Duodenal mucosa (tissue), 2 donors: ENCODE results near the gene IGFN1.

Source experiments
- H3K27ac ChIP-seq: one replicate; pipeline ENCODE4 v1.7.0; 2013; ENCODE audit warnings: low read depth, low read length
- H3K27me3 ChIP-seq, 2 donors: one replicate each; pipeline ENCODE4 v1.7.0; 2013; ENCODE audit warnings: low read length in 2 of 2, control low read depth in 1 of 2; ENCODE audit not compliant: insufficient read depth in 2 of 2, control insufficient read depth in 1 of 2
- H3K36me3 ChIP-seq, 2 donors: one replicate each; pipeline ENCODE4 v1.7.0; 2013; ENCODE audit warnings: low read length in 2 of 2, control low read depth in 1 of 2; ENCODE audit not compliant: insufficient read depth in 2 of 2, control insufficient read depth in 1 of 2
- H3K4me1 ChIP-seq, 2 donors: one replicate each; pipeline ENCODE4 v1.7.0; 2013; ENCODE audit warnings: low read length in 2 of 2, control low read depth in 1 of 2; ENCODE audit not compliant: insufficient read depth in 2 of 2, control insufficient read depth in 1 of 2
- H3K4me3 ChIP-seq, 2 donors: one replicate each; pipeline ENCODE4 v1.7.0; 2013; ENCODE audit warnings: low read length in 2 of 2, low read depth in 1 of 2
- H3K9ac ChIP-seq, 2 donors: one replicate each; pipeline ENCODE4 v1.7.0; 2013; ENCODE audit warnings: low read length in 2 of 2, low read depth in 1 of 2
- H3K9me3 ChIP-seq, 2 donors: one replicate each; pipeline ENCODE4 v1.7.0; 2013; ENCODE audit warnings: low read length in 2 of 2, control low read depth in 1 of 2; ENCODE audit not compliant: control insufficient read depth in 1 of 2

IGFN1 gene

GRCh38 chr1:201269900-201270410, 79.3 kb downstream of the IGFN1 start:
- Histone ChIP-seq H3K4me3 (no peak overlapping the region), H3K36me3 (no peaks in the 10 kb centered on the region), H3K9me3 (no peaks in the 10 kb centered on the region), H3K27ac (no peak overlapping the region), H3K9ac (no peak overlapping the region), H3K4me1 (no peaks in the 10 kb centered on the region), H3K27me3 (peaks cover 3 to 13% of the 10 kb centered on the region in 2 donors)

- Histone ChIP-seq H3K36me3 (no peaks in the 10 kb centered on the region), H3K4me1 (peaks cover 4 to 8% of the 10 kb centered on the region in 2 donors), H3K9ac (no peak overlapping the region), H3K4me3 (no peak overlapping the region), H3K27ac (no peak overlapping the region), H3K27me3 (peaks cover 3 to 8% of the 10 kb centered on the region in 2 donors), H3K9me3 (no peaks in the 10 kb centered on the region)
Observed at GRCh38 chr1:201270616-201271390, 80.2 kb downstream of the IGFN1 start.

DNA sequence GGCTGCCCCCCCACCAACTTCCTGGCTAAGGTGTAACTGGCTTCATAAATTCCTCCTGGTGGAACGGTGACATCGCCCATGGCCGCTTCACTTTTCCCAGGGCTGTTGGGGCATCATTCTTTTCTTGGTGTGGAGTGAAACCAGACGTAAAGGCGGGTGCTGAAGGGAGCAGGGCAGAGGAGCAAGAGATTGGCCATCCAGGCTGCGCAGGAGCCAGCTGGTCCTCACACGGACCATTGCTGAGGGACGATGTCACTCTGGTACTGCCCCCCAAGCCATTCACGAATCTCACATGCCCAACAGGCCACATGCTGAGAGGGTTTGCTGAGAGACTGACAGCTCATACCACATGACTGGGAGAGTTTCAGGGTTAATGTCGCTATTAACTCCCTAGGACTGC, 82.2 kb downstream of the IGFN1 start:
- no peak overlapping the region for H3K9ac ChIP-seq
- H3K36me3 ChIP-seq, result no peaks in the 10 kb centered on the region
- H3K27me3 ChIP-seq, result peaks cover 3% of the 10 kb centered on the region in 2 donors
- H3K27ac ChIP-seq, result no peak overlapping the region
- no peak overlapping the region for H3K4me3 ChIP-seq
- peaks cover 5 to 11% of the 10 kb centered on the region in 2 donors for H3K4me1 ChIP-seq
- H3K9me3 ChIP-seq, result no peaks in the 10 kb centered on the region

DNA sequence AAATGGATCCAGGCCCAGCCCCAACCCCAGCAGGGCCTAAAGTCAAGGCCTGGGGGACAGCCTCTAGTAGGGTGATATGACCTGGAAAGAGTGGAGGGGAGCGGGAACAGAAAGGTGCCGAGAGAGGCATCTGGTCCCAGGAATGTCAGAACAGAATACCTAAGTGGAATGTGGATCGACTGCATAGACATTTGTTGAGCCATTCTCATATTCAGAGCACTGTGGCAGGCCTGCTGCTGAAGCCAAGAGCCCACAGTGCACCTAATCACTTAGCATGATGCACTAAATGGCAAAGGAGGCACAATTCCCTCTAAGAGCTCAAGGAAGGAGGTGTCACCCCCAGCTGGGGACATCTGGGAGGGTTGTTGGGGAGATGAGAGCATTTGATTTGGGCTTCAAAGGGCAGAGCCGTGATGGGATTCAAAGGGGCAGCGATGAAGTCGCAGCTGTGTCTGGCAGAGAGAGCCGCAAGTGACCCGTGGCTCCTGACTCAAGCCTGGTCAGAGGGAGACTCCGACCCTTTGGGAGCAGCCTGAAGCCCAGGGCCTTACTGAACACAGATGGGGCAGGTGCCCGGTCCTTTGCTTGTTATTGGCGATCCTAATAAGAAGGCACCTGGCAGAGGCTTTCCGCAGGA, 84.1 kb downstream of the IGFN1 start:
- peaks cover 5 to 11% of the 10 kb centered on the region in 2 donors for H3K4me1 ChIP-seq
- no peaks in the 10 kb centered on the region for H3K36me3 ChIP-seq
- peaks cover 0 to 3% of the 10 kb centered on the region in 2 donors for H3K27me3 ChIP-seq
- H3K9ac ChIP-seq, result no peak overlapping the region
- H3K9me3 ChIP-seq, result no peaks in the 10 kb centered on the region
- no peak overlapping the region for H3K27ac ChIP-seq
- no peak overlapping the region for H3K4me3 ChIP-seq

- peaks cover 5 to 11% of the 10 kb centered on the region in 2 donors for H3K4me1 ChIP-seq
- no peak overlapping the region for H3K9ac ChIP-seq
- no peaks in the 10 kb centered on the region for H3K36me3 ChIP-seq
- no peak overlapping the region for H3K27ac ChIP-seq
- H3K4me3 ChIP-seq, result no peak overlapping the region
- H3K9me3 ChIP-seq, result no peaks in the 10 kb centered on the region
- H3K27me3 ChIP-seq, result peaks cover 0 to 3% of the 10 kb centered on the region in 2 donors
Observed at GRCh38 chr1:201275253-201275666, 84.6 kb downstream of the IGFN1 start.

DNA sequence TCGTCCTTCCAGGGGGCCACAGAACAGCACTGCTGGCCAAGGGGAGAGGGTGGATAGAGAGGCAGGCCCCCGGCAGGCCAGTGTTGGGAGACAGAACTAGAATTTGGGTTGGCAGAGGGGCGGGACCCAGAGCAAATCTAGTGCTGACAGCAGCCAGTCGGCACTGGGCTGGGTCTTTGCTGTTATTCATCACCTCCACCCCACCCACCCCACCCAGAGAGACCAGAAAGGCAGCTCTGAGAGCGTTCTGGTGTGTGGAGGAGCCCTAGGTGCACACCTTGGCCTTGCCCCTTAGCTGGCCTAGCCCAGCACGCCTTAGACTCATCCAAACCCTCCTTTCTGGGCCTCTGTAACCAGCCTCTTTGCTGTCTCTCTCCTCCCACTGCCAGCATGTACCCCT, 86.3 kb downstream of the IGFN1 start:
- no peak overlapping the region for H3K9ac ChIP-seq
- peaks cover 5 to 11% of the 10 kb centered on the region in 2 donors for H3K4me1 ChIP-seq
- H3K27me3 ChIP-seq, result peaks cover 0 to 4% of the 10 kb centered on the region in 2 donors
- H3K27ac ChIP-seq, result no peak overlapping the region
- no peaks in the 10 kb centered on the region for H3K9me3 ChIP-seq
- no peak overlapping the region for H3K4me3 ChIP-seq
- H3K36me3 ChIP-seq, result no peaks in the 10 kb centered on the region

- Histone ChIP-seq H3K4me1 (peaks cover 5 to 11% of the 10 kb centered on the region in 2 donors), H3K27ac (no peak overlapping the region), H3K36me3 (no peaks in the 10 kb centered on the region), H3K27me3 (peaks cover 4 to 6% of the 10 kb centered on the region in 2 donors), H3K9me3 (no peaks in the 10 kb centered on the region), H3K4me3 (no peak overlapping the region), H3K9ac (no peak overlapping the region)
Observed at GRCh38 chr1:201277441-201277840, 86.8 kb downstream of the IGFN1 start.
